SK-N-SH (cell line): ENCODE results near the gene PPDPF. TPM values are rescaled to one million over a fixed set of nuclear protein-coding genes. Genes with fewer than 3 reads are reported as not detected.

ENCODE experiments used
- CTCF ChIA-PET: fragments of 300-600, 350-600 bp; formaldehyde crosslinking; extraction: SDS; loops from one replicate; lab custom pipeline; 2021; lab: Yijun Ruan, JAX
- POLR2A ChIA-PET: fragments of 350-600 bp; sonication (Branson Sonifier 250); formaldehyde crosslinking; extraction: SDS; loops from one replicate; lab custom pipeline; 2020; ENCODE audit warnings: antibody characterized with exemption, inconsistent platforms; lab: Yijun Ruan, JAX
- DNase-seq: peaks from one replicate; pipeline ENCODE4 v3.0.0; 2012
- H2AFZ ChIP-seq: fragments of 200-600 bp; sonication (generic); 2 replicates; pipeline ENCODE4 v1.8.1; 2016; ENCODE audit warnings: antibody characterized with exemption, mild to moderate bottlenecking, low read depth
- H3F3A ChIP-seq: fragments of 200-600 bp; sonication (generic); replicated peaks from 2 replicates; pipeline ENCODE3; 2016; ENCODE audit warnings: antibody characterized with exemption, mild to moderate bottlenecking; ENCODE audit not compliant: insufficient read depth
- H3K27ac ChIP-seq, 2 experiments: fragments of 200-500 bp in 1 of 2; fragments of 200-600 bp in 1 of 2; sonication (Bioruptor generic) in 1 of 2; sonication (generic), shearing (Covaris generic) in 1 of 2; 2 replicates each; pipeline versions ENCODE4 v1.5.1 to v1.6.1; 2014 to 2016; ENCODE audit warnings: low read depth in 2 of 2, inconsistent platforms in 1 of 2, low read length in 1 of 2, mild to moderate bottlenecking in 1 of 2, mixed read lengths in 1 of 2
- H3K27me3 ChIP-seq: fragments of 200-600 bp; sonication (generic), shearing (Covaris generic); 2 replicates; pipeline ENCODE4 v1.6.1; 2016; ENCODE audit warnings: mixed run types; ENCODE audit not compliant: insufficient read depth
- H3K36me3 ChIP-seq, 2 experiments: fragments of 200-500 bp in 1 of 2; fragments of 200-600 bp in 1 of 2; sonication (Bioruptor generic) in 1 of 2; sonication (generic) in 1 of 2; replicated peaks in 1 of 2; 2 replicates each; pipeline versions ENCODE3 to v1.5.1; 2014 to 2016; ENCODE audit warnings: low read length in 1 of 2, mild to moderate bottlenecking in 1 of 2; ENCODE audit not compliant: insufficient read depth in 2 of 2, control insufficient read depth in 1 of 2
- H3K4me1 ChIP-seq, 2 experiments: fragments of 200-500 bp in 1 of 2; fragments of 200-600 bp in 1 of 2; sonication (Bioruptor generic) in 1 of 2; sonication (generic), shearing (Covaris generic) in 1 of 2; 2 replicates each; pipeline versions ENCODE4 v1.5.1 to v1.6.1; 2014 to 2016; ENCODE audit warnings: low read depth in 1 of 2, low read length in 1 of 2, mixed run types in 1 of 2; ENCODE audit not compliant: insufficient read depth in 2 of 2, control insufficient read depth in 1 of 2
- H3K4me2 ChIP-seq: fragments of 200-600 bp; sonication (generic), shearing (Covaris generic); 2 replicates; pipeline ENCODE4 v1.6.1; 2017; ENCODE audit warnings: mixed run types
- H3K4me3 ChIP-seq, 2 experiments: fragments of 200-500 bp in 1 of 2; fragments of 200-600 bp in 1 of 2; sonication (Bioruptor generic) in 1 of 2; sonication (generic), shearing (Covaris generic) in 1 of 2; 2 replicates each; pipeline versions ENCODE4 v1.5.1 to v1.8.1; 2014 to 2016; ENCODE audit warnings: low read depth in 2 of 2, inconsistent platforms in 1 of 2, low read length in 1 of 2, mild to moderate bottlenecking in 1 of 2, mixed read lengths in 1 of 2, moderate library complexity in 1 of 2
- H3K79me2 ChIP-seq: fragments of 200-600 bp; sonication (generic); 2 replicates; pipeline ENCODE4 v1.8.1; 2017; ENCODE audit warnings: mild to moderate bottlenecking; ENCODE audit not compliant: insufficient read depth
- H3K9ac ChIP-seq: fragments of 200-600 bp; sonication (generic); 2 replicates; pipeline ENCODE4 v1.6.1; 2017; ENCODE audit warnings: mixed run types
- H3K9me2 ChIP-seq: fragments of 200-600 bp; sonication (generic); 2 replicates; pipeline ENCODE4 v1.6.1; 2017; ENCODE audit warnings: mixed run types
- H3K9me3 ChIP-seq: fragments of 200-600 bp; sonication (generic); 2 replicates; pipeline ENCODE4 v1.6.1; 2017; ENCODE audit warnings: mixed run types, mild to moderate bottlenecking, moderate library complexity
- H4K20me1 ChIP-seq: fragments of 200-600 bp; sonication (generic); 2 replicates; pipeline ENCODE4 v1.6.1; 2017; ENCODE audit warnings: mild to moderate bottlenecking, mixed run types; ENCODE audit not compliant: insufficient read depth
- EP300 ChIP-seq, 2 experiments: IDR thresholded peaks; 2 replicates each; pipeline versions ENCODE4 v1.4.0 to v1.6.1; 2012; ENCODE audit warnings: borderline replicate concordance in 1 of 2, low read depth in 1 of 2, low read length in 1 of 2
- EZH2phosphoT487 ChIP-seq: fragments of 200-600 bp; sonication (generic); IDR thresholded peaks from 2 replicates; pipeline ENCODE4 v1.6.1; 2017; ENCODE audit warnings: low read depth, mixed run types, mild to moderate bottlenecking, antibody characterized with exemption, moderate library complexity, borderline replicate concordance
- FOSL2 ChIP-seq: IDR thresholded peaks from 2 replicates; pipeline ENCODE4 v1.4.0; 2012; ENCODE audit warnings: low read depth, mild to moderate bottlenecking, moderate library complexity, borderline replicate concordance
- GABPA ChIP-seq: IDR thresholded peaks from 2 replicates; pipeline ENCODE4 v1.4.0; 2012; ENCODE audit warnings: low read depth, mild to moderate bottlenecking
- GATA2 ChIP-seq: sonication (generic); formaldehyde crosslinking; IDR thresholded peaks from 2 replicates; pipeline ENCODE4 v1.5.0; 2020; ENCODE audit warnings: mild to moderate bottlenecking, missing genetic modification reagents
- JUND ChIP-seq: IDR thresholded peaks from 2 replicates; pipeline ENCODE4 v1.4.0; 2012
- MEF2A ChIP-seq: IDR thresholded peaks from 2 replicates; pipeline ENCODE4 v1.4.0; 2012; ENCODE audit warnings: low read depth, borderline replicate concordance
- NRF1 ChIP-seq: IDR thresholded peaks from 2 replicates; pipeline ENCODE4 v1.6.1; 2012; ENCODE audit warnings: low read depth, mild to moderate bottlenecking, low read length
- POLR2AphosphoS5 ChIP-seq: IDR thresholded peaks from 2 replicates; pipeline ENCODE4 v1.6.1; 2012; ENCODE audit warnings: low read depth, low read length
- RAD21 ChIP-seq: IDR thresholded peaks from 2 replicates; pipeline ENCODE4 v1.6.1; 2012; ENCODE audit warnings: mild to moderate bottlenecking, low read length
- RCOR1 ChIP-seq: fragments of 150-350 bp; IDR thresholded peaks from 2 replicates; pipeline ENCODE4 v1.6.1; 2017; ENCODE audit warnings: antibody characterized with exemption, low read length
- RFX5 ChIP-seq: IDR thresholded peaks from 2 replicates; pipeline ENCODE4 v1.6.1; 2012; ENCODE audit warnings: mild to moderate bottlenecking, improper control_type of control experiment, low read length
- RXRA ChIP-seq: IDR thresholded peaks from 2 replicates; pipeline ENCODE4 v1.4.0; 2012; ENCODE audit warnings: low read depth, mild to moderate bottlenecking, borderline replicate concordance
- SIN3A ChIP-seq: IDR thresholded peaks from 2 replicates; pipeline ENCODE4 v1.6.1; 2012; ENCODE audit warnings: low read depth, mild to moderate bottlenecking, low read length, moderate library complexity, borderline replicate concordance
- TAF1 ChIP-seq: IDR thresholded peaks from 2 replicates; pipeline ENCODE4 v1.6.1; 2012; ENCODE audit warnings: low read depth, mild to moderate bottlenecking, low read length, moderate library complexity, borderline replicate concordance
- TEAD4 ChIP-seq: IDR thresholded peaks from 2 replicates; pipeline ENCODE4 v1.4.0; 2012; ENCODE audit warnings: mild to moderate bottlenecking, borderline replicate concordance; ENCODE audit not compliant: insufficient read depth
- YY1 ChIP-seq: IDR thresholded peaks from 2 replicates; pipeline ENCODE4 v1.4.0; 2012; ENCODE audit warnings: low read depth, mild to moderate bottlenecking
- WGBS: methylation state at CpG from one replicate; pipeline ENCODE4 v1.1.6; 2017; ENCODE audit warnings: low lambda C conversion rate; 5-methylcytosine and 5-hydroxymethylcytosine counted together
- polyA plus RNA-seq, 3 experiments: library from polyadenylated mRNA; depleted of rRNA; stranded (reverse); fragments of >200 nt; gene quantifications; 2 replicates each; pipeline ENCODE4 v1.2.3, GENCODE V29; 2012
- TF ChIP-seq, protein P1 (sequence below): IDR thresholded peaks from 2 replicates; pipeline ENCODE4 v1.4.0; 2012; ENCODE audit warnings: low read depth, borderline replicate concordance
- TF ChIP-seq, protein P2 (sequence below): fragments of 200-600 bp; sonication (generic); IDR thresholded peaks from 2 replicates; pipeline ENCODE4 v1.6.1; 2017; ENCODE audit warnings: antibody characterized with exemption, mild to moderate bottlenecking, moderate library complexity
- TF ChIP-seq, protein P3 (sequence below): IDR thresholded peaks from 2 replicates; pipeline ENCODE4 v1.4.0; 2012; ENCODE audit warnings: low read depth, borderline replicate concordance

PPDPF gene
- polyA plus RNA-seq, 1 of the 3 experiments (the other 2 are of a cell fraction): 71.4 TPM

DNA sequence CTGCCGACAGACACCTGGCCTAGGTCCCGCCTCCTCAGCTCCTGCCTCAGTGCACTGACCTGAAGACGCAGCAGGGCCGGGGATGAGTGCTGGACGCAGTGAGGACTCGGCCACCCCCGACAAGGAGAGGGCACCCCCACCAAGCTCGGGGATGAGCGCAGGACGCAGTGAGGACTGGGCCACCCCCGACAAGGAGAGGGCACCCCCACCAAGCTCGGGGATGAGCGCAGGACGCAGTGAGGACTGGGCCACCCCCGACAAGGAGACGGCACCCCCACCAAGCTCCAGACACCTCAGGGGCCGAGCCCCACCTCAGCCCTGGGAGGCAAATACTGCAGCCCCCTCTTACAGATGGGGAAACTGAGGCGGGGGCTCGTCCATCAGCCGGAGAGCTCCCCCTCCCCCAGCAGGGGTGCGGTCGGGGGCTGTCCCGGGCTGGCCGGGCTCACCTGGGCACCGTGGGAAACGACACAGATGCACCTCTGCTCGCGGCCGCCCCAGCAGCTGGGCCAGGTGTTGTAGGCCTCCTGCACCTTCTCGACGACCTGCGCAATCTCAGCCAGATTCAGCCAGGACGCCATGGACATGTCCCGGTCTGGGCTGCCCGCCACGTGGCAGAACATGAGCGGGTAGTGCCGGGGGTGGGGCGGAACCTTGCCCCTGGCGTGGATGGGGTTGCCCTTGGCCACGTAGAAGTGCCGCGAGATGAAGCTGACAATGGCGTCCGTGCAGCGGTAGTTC is 46.0 kb downstream of the PPDPF start:
- H3K79me2 ChIP-seq: no peaks in the 10 kb centered on the region
- H4K20me1 ChIP-seq: no peaks in the 10 kb centered on the region
- H3K4me1 ChIP-seq: no peaks in the 10 kb centered on the region
- no peak overlapping the region for H3K4me2 ChIP-seq
- H3K27ac ChIP-seq: no peak overlapping the region
- H3F3A ChIP-seq: no peaks in the 10 kb centered on the region
- H3K36me3 ChIP-seq: peaks cover 0 to 27% of the 10 kb centered on the region in 2 experiments
- no peaks in the 10 kb centered on the region for H3K9me3 ChIP-seq
- no peak overlapping the region for H3K9ac ChIP-seq
- CTCF ChIA-PET: interaction anchor here (0.8 to 3.6 kb wide), 2 partner anchors 29 to 70 kb away, joined by 3 to 12 read pairs; partner anchors contain the start of gene PTK6
- no peaks in the 10 kb centered on the region for H3K27me3 ChIP-seq
- no peak for TF ChIP-seq RCOR1
- TF ChIP-seq EP300 (IDR thresholded peaks at IDR 0.05; ENCODE audit: borderline replicate concordance in 1 of 2, low read depth in 1 of 2, low read length in 1 of 2): no peak
- TF ChIP-seq MEF2A: no peak
- TF ChIP-seq, protein P1, sequence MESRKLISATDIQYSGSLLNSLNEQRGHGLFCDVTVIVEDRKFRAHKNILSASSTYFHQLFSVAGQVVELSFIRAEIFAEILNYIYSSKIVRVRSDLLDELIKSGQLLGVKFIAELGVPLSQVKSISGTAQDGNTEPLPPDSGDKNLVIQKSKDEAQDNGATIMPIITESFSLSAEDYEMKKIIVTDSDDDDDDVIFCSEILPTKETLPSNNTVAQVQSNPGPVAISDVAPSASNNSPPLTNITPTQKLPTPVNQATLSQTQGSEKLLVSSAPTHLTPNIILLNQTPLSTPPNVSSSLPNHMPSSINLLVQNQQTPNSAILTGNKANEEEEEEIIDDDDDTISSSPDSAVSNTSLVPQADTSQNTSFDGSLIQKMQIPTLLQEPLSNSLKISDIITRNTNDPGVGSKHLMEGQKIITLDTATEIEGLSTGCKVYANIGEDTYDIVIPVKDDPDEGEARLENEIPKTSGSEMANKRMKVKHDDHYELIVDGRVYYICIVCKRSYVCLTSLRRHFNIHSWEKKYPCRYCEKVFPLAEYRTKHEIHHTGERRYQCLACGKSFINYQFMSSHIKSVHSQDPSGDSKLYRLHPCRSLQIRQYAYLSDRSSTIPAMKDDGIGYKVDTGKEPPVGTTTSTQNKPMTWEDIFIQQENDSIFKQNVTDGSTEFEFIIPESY: no peak
- TF ChIP-seq EZH2phosphoT487: no peak
- no peak for TF ChIP-seq JUND
- TF ChIP-seq FOSL2: no peak
- no peak for TF ChIP-seq GABPA
- TF ChIP-seq RXRA: no peak
- TF ChIP-seq, protein P2, sequence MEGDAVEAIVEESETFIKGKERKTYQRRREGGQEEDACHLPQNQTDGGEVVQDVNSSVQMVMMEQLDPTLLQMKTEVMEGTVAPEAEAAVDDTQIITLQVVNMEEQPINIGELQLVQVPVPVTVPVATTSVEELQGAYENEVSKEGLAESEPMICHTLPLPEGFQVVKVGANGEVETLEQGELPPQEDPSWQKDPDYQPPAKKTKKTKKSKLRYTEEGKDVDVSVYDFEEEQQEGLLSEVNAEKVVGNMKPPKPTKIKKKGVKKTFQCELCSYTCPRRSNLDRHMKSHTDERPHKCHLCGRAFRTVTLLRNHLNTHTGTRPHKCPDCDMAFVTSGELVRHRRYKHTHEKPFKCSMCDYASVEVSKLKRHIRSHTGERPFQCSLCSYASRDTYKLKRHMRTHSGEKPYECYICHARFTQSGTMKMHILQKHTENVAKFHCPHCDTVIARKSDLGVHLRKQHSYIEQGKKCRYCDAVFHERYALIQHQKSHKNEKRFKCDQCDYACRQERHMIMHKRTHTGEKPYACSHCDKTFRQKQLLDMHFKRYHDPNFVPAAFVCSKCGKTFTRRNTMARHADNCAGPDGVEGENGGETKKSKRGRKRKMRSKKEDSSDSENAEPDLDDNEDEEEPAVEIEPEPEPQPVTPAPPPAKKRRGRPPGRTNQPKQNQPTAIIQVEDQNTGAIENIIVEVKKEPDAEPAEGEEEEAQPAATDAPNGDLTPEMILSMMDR: no peak
- no peak for TF ChIP-seq YY1
- TF ChIP-seq TAF1: no peak
- TF ChIP-seq RAD21: no peak
- no peak for TF ChIP-seq TEAD4
- WGBS: 92% methylated on average over 37 of the region's 46 CpGs
- POLR2A ChIA-PET: no interaction called here
- DNase-seq: no peak
- no peak overlapping the region for H2AFZ ChIP-seq
- no peaks in the 10 kb centered on the region for H3K9me2 ChIP-seq
- H3K4me3 ChIP-seq: no peak overlapping the region

DNA sequence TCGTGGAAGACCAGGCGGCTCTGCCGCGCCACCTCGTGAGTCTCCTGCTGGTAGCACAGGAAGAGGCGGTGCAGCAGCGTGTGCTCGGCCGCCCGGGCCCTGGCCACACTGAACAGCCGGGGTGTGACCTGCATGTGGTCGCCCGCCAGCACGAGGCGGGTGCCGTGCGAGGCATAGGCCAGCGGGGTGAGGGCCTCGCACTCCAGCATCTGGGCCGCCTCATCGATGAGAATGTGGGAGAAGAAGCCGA is 46.5 kb downstream of the PPDPF start:
- Histone ChIP-seq H3K9me3 (no peaks in the 10 kb centered on the region), H3K27ac (no peak overlapping the region), H2AFZ (no peak overlapping the region), H4K20me1 (no peaks in the 10 kb centered on the region), H3K27me3 (no peaks in the 10 kb centered on the region), H3K4me1 (no peaks in the 10 kb centered on the region), H3K4me2 (no peak overlapping the region), H3F3A (no peaks in the 10 kb centered on the region), H3K9ac (no peak overlapping the region), H3K9me2 (no peaks in the 10 kb centered on the region), H3K79me2 (no peaks in the 10 kb centered on the region), H3K4me3 (no peak overlapping the region), H3K36me3 (peaks cover 0 to 28% of the 10 kb centered on the region in 2 experiments)
- ChIA-PET CTCF (interaction anchor here (0.8 to 3.6 kb wide), 2 partner anchors 29 to 71 kb away, joined by 3 to 12 read pairs; partner anchors contain the start of gene PTK6), POLR2A (no interaction called here)
- WGBS: 93% methylated on average over 17 of the region's 22 CpGs
- DNase-seq: no peak
- TF ChIP-seq GATA2 (CRISPR knock-in tag) (no peak), JUND (no peak), RFX5 (no peak), SIN3A (no peak), FOSL2 (no peak), EZH2phosphoT487 (no peak), NRF1 (no peak), POLR2AphosphoS5 (no peak)
- TF ChIP-seq, protein P3, sequence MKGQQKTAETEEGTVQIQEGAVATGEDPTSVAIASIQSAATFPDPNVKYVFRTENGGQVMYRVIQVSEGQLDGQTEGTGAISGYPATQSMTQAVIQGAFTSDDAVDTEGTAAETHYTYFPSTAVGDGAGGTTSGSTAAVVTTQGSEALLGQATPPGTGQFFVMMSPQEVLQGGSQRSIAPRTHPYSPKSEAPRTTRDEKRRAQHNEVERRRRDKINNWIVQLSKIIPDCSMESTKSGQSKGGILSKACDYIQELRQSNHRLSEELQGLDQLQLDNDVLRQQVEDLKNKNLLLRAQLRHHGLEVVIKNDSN: no peak
